ENCODE data around the gene FAM53B.

FAM53B gene

GRCh38 chr10:124632064-124632531 is 112.1 kb downstream of the FAM53B start:
- no peak for DNase-seq (ENCODE audit: low spot score)
- FAIRE-seq = no peak

GRCh38 chr10:124630551-124630950 is 113.6 kb downstream of the FAM53B start:
- FAIRE-seq (no peak), DNase-seq (ENCODE audit: low spot score) (no peak)

GRCh38 chr10:124629842-124630241 is 114.3 kb downstream of the FAM53B start:
- no peak for DNase-seq (ENCODE audit: low spot score)
- FAIRE-seq = no peak

GRCh38 chr10:124629415-124629814 is 114.8 kb downstream of the FAM53B start:
- DNase-seq (ENCODE audit: low spot score) (no peak), FAIRE-seq (no peak)

- FAIRE-seq (no peak), DNase-seq (ENCODE audit: low spot score) (no peak)
These were observed 115.5 kb downstream of the FAM53B start for GRCh38 chr10:124628676-124629021.

GRCh38 chr10:124627866-124628675 is 116.1 kb downstream of the FAM53B start:
- DNase-seq (ENCODE audit: low spot score) = no peak
- FAIRE-seq = no peak

- no peak for FAIRE-seq
- peak; percentile 19 for DNase-seq (ENCODE audit: low spot score)
These were observed 117.3 kb downstream of the FAM53B start for GRCh38 chr10:124626759-124627380.

- FAIRE-seq (no peak), DNase-seq (ENCODE audit: low spot score) (no peak)
These were observed 118.3 kb downstream of the FAM53B start for GRCh38 chr10:124625831-124626238.

- no peak for DNase-seq (ENCODE audit: low spot score)
These were observed 119.3 kb downstream of the FAM53B start for GRCh38 chr10:124624895-124625294.

GRCh38 chr10:124624466-124624865 is 119.7 kb downstream of the FAM53B start:
- FAIRE-seq (no peak), DNase-seq (ENCODE audit: low spot score) (no peak)

More at GRCh38 chr10:124624895-124625294, 119.3 kb downstream of the FAM53B start:
- no peak for FAIRE-seq

- no peak for FAIRE-seq
- no peak for DNase-seq (ENCODE audit: low spot score)
These were observed 120.2 kb downstream of the FAM53B start for GRCh38 chr10:124624006-124624405.

- DNase-seq (ENCODE audit: low spot score) (no peak), FAIRE-seq (no peak)
These were observed 121.2 kb downstream of the FAM53B start for GRCh38 chr10:124622866-124623536.

GRCh38 chr10:124622158-124622557 is 122.0 kb downstream of the FAM53B start:
- no peak for FAIRE-seq
- DNase-seq (ENCODE audit: low spot score) = no peak

GRCh38 chr10:124621637-124622036 is 122.5 kb downstream of the FAM53B start:
- no peak for DNase-seq (ENCODE audit: low spot score)
- FAIRE-seq = no peak

- no peak for DNase-seq (ENCODE audit: low spot score)
- no peak for FAIRE-seq
These were observed 124.2 kb downstream of the FAM53B start for GRCh38 chr10:124619802-124620490.

- FAIRE-seq = no peak
- DNase-seq (ENCODE audit: low spot score) = no peak
These were observed 125.0 kb downstream of the FAM53B start for GRCh38 chr10:124619195-124619594.

- no peak for FAIRE-seq
- DNase-seq (ENCODE audit: low spot score) = no peak
These were observed 125.6 kb downstream of the FAM53B start for GRCh38 chr10:124618470-124619073.

GRCh38 chr10:124616836-124617130 is 127.4 kb downstream of the FAM53B start:
- DNase-seq (ENCODE audit: low spot score) (no peak), FAIRE-seq (no peak)

- no peak for FAIRE-seq
- DNase-seq (ENCODE audit: low spot score) = no peak
These were observed 127.9 kb downstream of the FAM53B start for GRCh38 chr10:124616040-124616835.

- FAIRE-seq (peak; percentile 83), DNase-seq (ENCODE audit: low spot score) (no peak)
These were observed 128.9 kb downstream of the FAM53B start for GRCh38 chr10:124615259-124615658.
